Prostate gland (tissue), 2 donors: Measurements from ENCODE around the gene LRP2. TPM values are rescaled to one million over a fixed set of nuclear protein-coding genes. Genes with fewer than 3 reads are reported as not detected.
"Not testable (repeated sequence)": the region's sequence is repeated elsewhere in the genome, so short reads cannot be mapped to it uniquely, and the experiment has no call there.

Experiments used
- DNase-seq: peaks from one replicate; pipeline ENCODE4 v3.0.0-alpha.2; 2019; ENCODE audit warnings: low spot score
- H3K27ac ChIP-seq, 2 donors: fragments of 200-600 bp; sonication (generic); 2 replicates each; pipeline ENCODE4 v1.5.1; 2017 to 2019
- H3K27me3 ChIP-seq: fragments of 200-600 bp; sonication (generic); replicated peaks from 2 replicates; pipeline ENCODE4 v1.5.1; 2019; ENCODE audit not compliant: insufficient read depth
- H3K36me3 ChIP-seq, 2 donors: fragments of 200-600 bp; sonication (generic); 1 replicate in 1 of 2; 2 replicates in 1 of 2; pipeline versions ENCODE4 v1.5.1 to v1.8.1; 2017 to 2019
- H3K4me1 ChIP-seq: fragments of 200-600 bp; sonication (generic); replicated peaks from 2 replicates; pipeline ENCODE4 v1.5.1; 2019
- H3K4me3 ChIP-seq, 2 donors: fragments of 200-600 bp; sonication (generic); 2 replicates each; pipeline ENCODE4 v1.5.1; 2017 to 2019
- H3K9me3 ChIP-seq: fragments of 200-600 bp; sonication (generic); 2 replicates; pipeline ENCODE4 v1.5.1; 2017
- CTCF ChIP-seq, 4 experiments: fragments of 200-600 bp in 2 of 4; fragments of 450-650 bp in 2 of 4; sonication (generic) in 2 of 4; IDR thresholded peaks; 1 replicate in 3 of 4; 2 replicates in 1 of 4; pipeline ENCODE4 v1.5.1; 2016 to 2019; ENCODE audit warnings: antibody characterized with exemption in 4 of 4, mild to moderate bottlenecking in 2 of 4, moderate library complexity in 2 of 4
- POLR2A ChIP-seq: fragments of 450-650 bp; IDR thresholded peaks from one replicate; pipeline ENCODE4 v1.6.1; 2016; ENCODE audit warnings: antibody characterized with exemption, mild to moderate bottlenecking
- POLR2AphosphoS5 ChIP-seq: sonication (generic); formaldehyde crosslinking; IDR thresholded peaks from one replicate; pipeline ENCODE4 v1.6.1; 2017; ENCODE audit warnings: antibody characterized with exemption
- WGBS: methylation state at CpG from one replicate; pipeline ENCODE4 v1.1.5; 2018; 5-methylcytosine and 5-hydroxymethylcytosine counted together
- intact Hi-C: fragments of 100-400 bp; cut with DNase I; formaldehyde crosslinking; loops from one replicate; pipeline ENCODE4 v1.14.2; 2022
- total RNA-seq, 2 donors: library from RNA; depleted of rRNA; stranded (reverse); fragments of >200 nt; gene quantifications; one replicate each; pipeline ENCODE4 v1.1.0, GENCODE V29; 2016

The LRP2 gene
- total RNA-seq, 2 donors from 2014 or later, result 1.6 to 9.5 TPM

DNA sequence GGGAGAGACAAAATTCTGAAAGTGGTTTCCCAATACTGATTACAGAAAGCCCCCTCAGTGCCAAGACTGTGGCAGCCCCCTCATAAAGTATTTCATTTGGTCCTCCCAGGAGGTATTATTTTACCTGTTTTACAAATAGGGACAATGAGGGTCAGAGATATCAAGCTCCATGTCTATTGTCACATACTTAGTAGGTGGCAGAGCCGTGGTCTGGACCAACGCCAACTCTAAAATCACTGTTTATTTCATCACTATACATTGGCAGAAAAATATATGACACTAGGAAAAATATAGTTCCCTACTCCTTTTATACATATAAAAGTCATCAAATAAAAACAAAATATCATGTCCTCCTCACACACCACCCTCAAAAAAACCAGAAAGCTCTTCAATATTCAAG, 224.4 kb downstream of the LRP2 start:
- H3K27ac ChIP-seq, result no peak overlapping the region
- H3K36me3 ChIP-seq, result no peaks in the 10 kb centered on the region
- WGBS, result 49% methylated on average over 2 of the region's 2 CpGs
- no peak for DNase-seq
- H3K4me3 ChIP-seq, result no peak overlapping the region
- no peaks in the 10 kb centered on the region for H3K4me1 ChIP-seq
- TF ChIP-seq POLR2A (no peak), CTCF (IDR thresholded peaks at IDR 0.05) (no peak), POLR2AphosphoS5 (no peak)
- H3K27me3 ChIP-seq, result no peaks in the 10 kb centered on the region
- H3K9me3 ChIP-seq, result no peaks in the 10 kb centered on the region
- intact Hi-C loops, result no loop called here

DNA sequence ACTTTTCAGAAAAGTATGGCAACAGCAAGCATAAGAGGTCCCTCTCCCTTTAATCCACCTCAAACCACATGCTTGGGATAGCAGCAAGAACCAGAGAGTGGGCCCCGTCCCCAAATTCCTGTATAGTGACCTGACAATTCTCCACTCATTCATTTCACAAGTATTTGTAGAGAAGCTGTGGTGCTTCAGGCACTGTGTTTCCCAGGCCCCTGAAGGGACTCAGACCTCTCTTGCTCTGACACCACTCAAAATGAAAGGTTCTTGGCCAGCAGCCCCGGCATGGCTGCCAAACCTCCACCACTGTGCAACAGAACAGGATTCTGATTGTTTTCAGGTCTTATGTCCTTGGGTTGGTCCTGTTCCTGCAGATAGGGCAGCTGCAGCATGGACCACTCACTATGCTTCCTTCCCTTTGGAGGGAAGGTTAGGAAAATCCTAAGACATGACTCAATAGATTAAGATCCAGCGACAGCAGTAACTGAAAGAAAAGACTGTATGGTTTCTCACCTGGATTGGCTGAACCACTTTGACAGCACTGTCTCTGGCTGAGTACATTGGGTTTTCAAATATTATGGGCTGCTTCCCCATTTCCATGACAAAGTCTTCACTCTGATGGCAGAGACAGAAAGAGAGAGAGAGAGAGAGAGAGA, 225.3 kb downstream of the LRP2 start:
- no peak overlapping the region for H3K27ac ChIP-seq
- H3K27me3 ChIP-seq, result no peaks in the 10 kb centered on the region
- H3K4me1 ChIP-seq, result no peaks in the 10 kb centered on the region
- H3K36me3 ChIP-seq, result no peaks in the 10 kb centered on the region
- intact Hi-C loops, result no loop called here
- H3K4me3 ChIP-seq, result no peak overlapping the region
- DNase-seq, result no peak
- TF ChIP-seq POLR2A (no peak), POLR2AphosphoS5 (no peak), CTCF (IDR thresholded peaks at IDR 0.05) (no peak)
- WGBS, result 82% methylated on average over 3 of the region's 3 CpGs
- H3K9me3 ChIP-seq, result no peaks in the 10 kb centered on the region

GRCh38 chr2:169136428-169136827, 225.9 kb downstream of the LRP2 start:
- H3K27me3 ChIP-seq, H3K27ac ChIP-seq, H3K4me3 ChIP-seq, H3K9me3 ChIP-seq, H3K36me3 ChIP-seq, H3K4me1 ChIP-seq, intact Hi-C loops, DNase-seq: not testable (repeated sequence)
- WGBS, result 79% methylated on average over 5 of the region's 5 CpGs

DNA sequence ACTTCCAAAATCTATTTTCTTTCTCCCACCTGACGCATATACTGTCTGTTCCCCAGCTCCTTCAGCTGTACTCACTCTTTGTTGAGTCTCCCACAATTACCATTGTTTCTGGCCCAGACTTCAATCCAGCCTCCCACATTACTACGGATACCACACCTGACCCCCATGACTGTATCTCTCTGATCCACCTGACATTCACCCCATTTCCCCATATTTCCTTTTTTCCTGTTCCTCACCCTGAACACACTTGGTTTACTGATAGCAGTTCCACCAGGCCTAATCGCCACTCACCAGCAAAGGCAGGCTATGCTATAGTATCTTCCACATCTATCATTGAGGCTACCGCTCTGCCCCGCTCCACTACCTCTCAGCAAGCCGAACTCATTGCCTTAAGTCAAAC, 228.1 kb downstream of the LRP2 start:
- not testable (repeated sequence) for H3K4me1 ChIP-seq, H3K36me3 ChIP-seq, H3K27me3 ChIP-seq, DNase-seq, H3K4me3 ChIP-seq, H3K9me3 ChIP-seq, H3K27ac ChIP-seq
- intact Hi-C loops, result loop anchor here (5.0 kb wide), 1 partner anchor 172 kb away; no protein-coding TSS in a partner anchor
- WGBS, result 80% methylated on average over 6 of the region's 6 CpGs

DNA sequence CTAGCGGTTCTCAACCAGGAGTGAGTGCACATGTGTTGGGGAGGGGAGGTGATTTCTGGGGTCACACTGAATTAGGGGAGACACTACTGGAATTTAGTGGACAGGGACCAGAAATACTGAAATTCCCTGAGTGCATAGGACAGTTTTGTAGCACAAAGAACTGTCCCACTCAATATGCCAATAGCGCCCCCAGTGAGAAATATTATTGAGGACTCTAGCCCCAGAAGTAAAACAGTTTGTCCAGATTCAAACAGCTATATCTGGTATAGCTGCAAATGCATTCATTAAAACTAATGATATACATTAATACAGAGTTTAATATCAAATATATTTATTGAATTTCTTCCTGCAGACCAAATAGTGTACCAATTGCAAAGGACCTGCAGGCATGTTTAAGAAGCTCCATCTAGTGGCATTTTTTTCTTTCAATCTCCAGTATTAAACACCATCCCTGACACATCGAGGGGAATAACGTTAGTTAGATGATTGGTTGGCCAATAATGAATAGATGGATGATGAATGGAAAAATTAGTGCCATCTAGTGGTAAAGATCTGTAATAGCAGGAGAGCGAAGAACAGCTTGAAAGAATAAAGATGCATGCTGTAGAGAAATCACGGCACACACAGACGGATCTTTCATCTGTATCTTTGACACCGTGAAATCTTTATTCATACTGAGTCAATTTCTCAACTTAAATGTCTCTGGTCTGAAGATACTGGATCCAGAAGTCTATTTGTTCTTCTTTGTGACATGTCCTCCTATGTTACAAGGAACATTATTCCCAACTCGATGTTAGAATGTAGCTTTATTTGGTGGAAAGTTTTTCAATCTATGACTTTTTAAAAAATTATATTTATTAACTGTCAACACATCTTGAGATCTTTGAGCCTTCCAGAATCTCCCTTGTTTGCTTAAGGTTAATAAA, 230.5 kb downstream of the LRP2 start:
- TF ChIP-seq CTCF (IDR thresholded peaks at IDR 0.05) (peak; percentile 64 to 78 (median 74)), POLR2A (no peak), POLR2AphosphoS5 (no peak)
- intact Hi-C loops, result loop anchor here (5.0 kb wide), 1 partner anchor 170 kb away; no protein-coding TSS in a partner anchor
- no peak for DNase-seq

More for the DNA sequence above, 230.5 kb downstream of the LRP2 start:
- no peak overlapping the region for H3K27ac ChIP-seq
- H3K4me3 ChIP-seq, result no peak overlapping the region
- H3K36me3 ChIP-seq, result no peaks in the 10 kb centered on the region
- H3K27me3 ChIP-seq, result no peaks in the 10 kb centered on the region
- 34% methylated on average over 9 of the region's 9 CpGs for WGBS
- H3K9me3 ChIP-seq, result no peaks in the 10 kb centered on the region
- no peaks in the 10 kb centered on the region for H3K4me1 ChIP-seq
